Erythroblast (primary cell): Measurements from ENCODE around the gene PIK3R4.

Source experiments
- GATA1 ChIP-seq: IDR thresholded peaks from 2 replicates; pipeline ENCODE4 v1.6.1; 2011; ENCODE audit warnings: low read depth, mild to moderate bottlenecking, control low read depth, low read length, moderate library complexity
- POLR2A ChIP-seq: IDR thresholded peaks from 2 replicates; pipeline ENCODE4 v1.6.1; 2011; ENCODE audit warnings: mild to moderate bottlenecking, low read length

GRCh38 chr3:130755666-130756065, 9.0 kb upstream of the PIK3R4 start:
- TF ChIP-seq POLR2A, result no peak
- no peak for TF ChIP-seq GATA1
